ENCODE measurements around the gene NOTCH4. TPM values are rescaled to one million over a fixed set of nuclear protein-coding genes. Genes with fewer than 3 reads are reported as not detected.

NOTCH4 gene
- total RNA-seq, 3 donors from 2014 or later = 20.8 to 47.9 (median 23.8) TPM

GRCh38 chr6:32175711-32176475, 48.0 kb downstream of the NOTCH4 start, which contains the start of gene AGPAT1:
TSS of gene AGPAT1 (minus strand) at chr6:32176084. CDS start at chr6:32171496, 4,588 bp downstream.
- H3K27ac ChIP-seq = peak within 1 kb of the TSS; percentile 95 to 98
- peak within 1 kb of the TSS; percentile 72 to 91 (median 91) for H3K4me3 ChIP-seq
- intact Hi-C loops (cut with DNase I; ENCODE audit: low total_unique reads) = no loop called here
- peaks cover 0 to 34% of the 10 kb centered on the region in 2 donors for H3K4me1 ChIP-seq
- no peaks in the 10 kb centered on the region for H3K36me3 ChIP-seq
- peak; percentile 94 for DNase-seq (ENCODE audit: low spot score in 2 of 2)
- TF ChIP-seq POLR2AphosphoS5 (IDR thresholded peaks at IDR 0.05) (peak; percentile 73 to 89 (median 81)), POLR2A (IDR thresholded peaks at IDR 0.05) (peak; percentile 51), CTCF (IDR thresholded peaks at IDR 0.05) (no peak)
- H3K27me3 ChIP-seq = no peaks in the 10 kb centered on the region
- H3K9me3 ChIP-seq = no peaks in the 10 kb centered on the region

- no peaks in the 10 kb centered on the region for H3K36me3 ChIP-seq
- peak overlapping the region; percentile 72 to 91 (median 91) for H3K4me3 ChIP-seq
- peak overlapping the region; percentile 93 to 98 for H3K27ac ChIP-seq
- peaks cover 0 to 34% of the 10 kb centered on the region in 2 donors for H3K4me1 ChIP-seq
- intact Hi-C loops (cut with DNase I; ENCODE audit: low total_unique reads) = no loop called here
- TF ChIP-seq CTCF (IDR thresholded peaks at IDR 0.05) (no peak), POLR2AphosphoS5 (IDR thresholded peaks at IDR 0.05) (no peak), POLR2A (IDR thresholded peaks at IDR 0.05) (no peak)
- no peaks in the 10 kb centered on the region for H3K9me3 ChIP-seq
- no peak for DNase-seq (ENCODE audit: low spot score in 2 of 2)
- H3K27me3 ChIP-seq = no peaks in the 10 kb centered on the region
These were observed 48.6 kb downstream of the NOTCH4 start for GRCh38 chr6:32175322-32175710.

GRCh38 chr6:32174416-32174815, 49.5 kb downstream of the NOTCH4 start:
- H3K36me3 ChIP-seq = no peaks in the 10 kb centered on the region
- DNase-seq (ENCODE audit: low spot score in 2 of 2) = no peak
- TF ChIP-seq CTCF (IDR thresholded peaks at IDR 0.05) = no peak
- peaks cover 0 to 30% of the 10 kb centered on the region in 2 donors for H3K4me1 ChIP-seq
- H3K9me3 ChIP-seq = no peaks in the 10 kb centered on the region
- no peak overlapping the region for H3K27ac ChIP-seq
- H3K4me3 ChIP-seq = no peak overlapping the region
- intact Hi-C loops (cut with DNase I; ENCODE audit: low total_unique reads) = no loop called here
- no peaks in the 10 kb centered on the region for H3K27me3 ChIP-seq

GRCh38 chr6:32173051-32173727, 50.7 kb downstream of the NOTCH4 start:
- Histone ChIP-seq H3K4me1 (peaks cover 0 to 24% of the 10 kb centered on the region in 2 donors), H3K27ac (peak overlapping the region; percentile 46 to 53), H3K4me3 (no peak overlapping the region), H3K27me3 (no peaks in the 10 kb centered on the region), H3K9me3 (no peaks in the 10 kb centered on the region), H3K36me3 (no peaks in the 10 kb centered on the region)
- no peak for TF ChIP-seq POLR2A (IDR thresholded peaks at IDR 0.05)
- TF ChIP-seq CTCF (IDR thresholded peaks at IDR 0.05) = no peak
- TF ChIP-seq POLR2AphosphoS5 (IDR thresholded peaks at IDR 0.05) = no peak
- no peak for DNase-seq (ENCODE audit: low spot score in 2 of 2)
- intact Hi-C loops (cut with DNase I; ENCODE audit: low total_unique reads) = no loop called here

- Histone ChIP-seq H3K27ac (no peak overlapping the region), H3K4me3 (no peak overlapping the region), H3K27me3 (no peaks in the 10 kb centered on the region), H3K9me3 (no peaks in the 10 kb centered on the region), H3K4me1 (peaks cover 0 to 16% of the 10 kb centered on the region in 2 donors), H3K36me3 (no peaks in the 10 kb centered on the region)
- intact Hi-C loops (cut with DNase I; ENCODE audit: low total_unique reads) = no loop called here
- no peak for DNase-seq (ENCODE audit: low spot score in 2 of 2)
- TF ChIP-seq POLR2A (IDR thresholded peaks at IDR 0.05) (no peak), CTCF (IDR thresholded peaks at IDR 0.05) (no peak), POLR2AphosphoS5 (IDR thresholded peaks at IDR 0.05) (no peak)
These were observed 52.6 kb downstream of the NOTCH4 start for GRCh38 chr6:32171234-32171633.
